AG04449 (cell line): Measurements from ENCODE around the gene QPRT.
"Not testable (repeated sequence)": the region's sequence is repeated elsewhere in the genome, so short reads cannot be mapped to it uniquely, and the experiment has no call there.

Experiments
- CTCF ChIA-PET: fragments of 350-600 bp; formaldehyde crosslinking; extraction: SDS; loops from one replicate; lab custom pipeline; 2021; ENCODE audit warnings: antibody characterized with exemption; lab: Yijun Ruan, JAX
- POLR2A ChIA-PET: fragments of 400-600, 350-600 bp; formaldehyde crosslinking; extraction: SDS; loops from one replicate; lab custom pipeline; 2020; ENCODE audit warnings: antibody characterized with exemption, inconsistent platforms; lab: Yijun Ruan, JAX
- DNase-seq: peaks from one replicate; pipeline ENCODE4 v3.0.0-alpha.2; 2010; ENCODE audit warnings: low read depth, low spot score
- H3K4me3 ChIP-seq: 2 replicates; pipeline ENCODE4 v1.5.1; 2011; ENCODE audit warnings: low read depth, mild to moderate bottlenecking, control low read depth, low read length
- TF ChIP-seq, protein P1 (sequence below): IDR thresholded peaks from one replicate; pipeline ENCODE4 v1.5.1; 2011; ENCODE audit warnings: mild to moderate bottlenecking, moderate library complexity, low read length, control low read depth, inconsistent platforms; ENCODE audit not compliant: insufficient read depth; ENCODE audit errors: missing control alignments

QPRT gene

DNA sequence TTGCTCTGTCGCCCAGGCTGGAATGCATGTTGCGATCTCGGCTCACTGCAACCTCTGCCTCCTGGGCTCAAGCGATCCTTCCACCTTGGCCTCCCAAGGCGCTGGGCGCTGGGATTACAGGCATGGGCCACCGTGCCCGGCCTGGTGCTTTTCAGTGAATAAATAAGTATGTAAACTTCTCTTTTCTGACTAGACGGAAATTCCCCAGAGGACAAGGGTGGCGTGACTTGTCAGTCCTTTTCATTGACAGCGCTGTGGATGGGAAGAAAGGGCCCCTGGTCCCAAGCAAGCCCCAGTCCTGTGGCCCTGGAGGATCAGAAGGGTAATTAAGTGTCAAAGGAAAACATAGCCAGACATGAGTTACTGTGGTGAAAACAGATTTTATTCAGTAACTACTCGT lies 25.5 kb upstream of the QPRT start:
- POLR2A ChIA-PET: no interaction called here
- TF ChIP-seq, protein P1, sequence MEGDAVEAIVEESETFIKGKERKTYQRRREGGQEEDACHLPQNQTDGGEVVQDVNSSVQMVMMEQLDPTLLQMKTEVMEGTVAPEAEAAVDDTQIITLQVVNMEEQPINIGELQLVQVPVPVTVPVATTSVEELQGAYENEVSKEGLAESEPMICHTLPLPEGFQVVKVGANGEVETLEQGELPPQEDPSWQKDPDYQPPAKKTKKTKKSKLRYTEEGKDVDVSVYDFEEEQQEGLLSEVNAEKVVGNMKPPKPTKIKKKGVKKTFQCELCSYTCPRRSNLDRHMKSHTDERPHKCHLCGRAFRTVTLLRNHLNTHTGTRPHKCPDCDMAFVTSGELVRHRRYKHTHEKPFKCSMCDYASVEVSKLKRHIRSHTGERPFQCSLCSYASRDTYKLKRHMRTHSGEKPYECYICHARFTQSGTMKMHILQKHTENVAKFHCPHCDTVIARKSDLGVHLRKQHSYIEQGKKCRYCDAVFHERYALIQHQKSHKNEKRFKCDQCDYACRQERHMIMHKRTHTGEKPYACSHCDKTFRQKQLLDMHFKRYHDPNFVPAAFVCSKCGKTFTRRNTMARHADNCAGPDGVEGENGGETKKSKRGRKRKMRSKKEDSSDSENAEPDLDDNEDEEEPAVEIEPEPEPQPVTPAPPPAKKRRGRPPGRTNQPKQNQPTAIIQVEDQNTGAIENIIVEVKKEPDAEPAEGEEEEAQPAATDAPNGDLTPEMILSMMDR: no peak
- DNase-seq: no peak
- no peak overlapping the region for H3K4me3 ChIP-seq
- CTCF ChIA-PET: interaction anchor here (0.6 kb wide), 1 partner anchor 21 kb away, joined by 4 read pairs; no protein-coding TSS in a partner anchor

- DNase-seq, CTCF ChIA-PET, POLR2A ChIA-PET, H3K4me3 ChIP-seq: not testable (repeated sequence)
Measured at GRCh38 chr16:29653890-29654289, 25.1 kb upstream of the QPRT start.

- no peak overlapping the region for H3K4me3 ChIP-seq
- DNase-seq: no peak
- TF ChIP-seq, protein P1: no peak
- ChIA-PET POLR2A (no interaction called here), CTCF (no interaction called here)
Measured at GRCh38 chr16:29656688-29657523, 22.1 kb upstream of the QPRT start.

- TF ChIP-seq, protein P1: no peak
- H3K4me3 ChIP-seq: no peak overlapping the region
- no peak for DNase-seq
- ChIA-PET POLR2A (no interaction called here), CTCF (no interaction called here)
Measured at GRCh38 chr16:29658705-29659104, 20.3 kb upstream of the QPRT start.

DNA sequence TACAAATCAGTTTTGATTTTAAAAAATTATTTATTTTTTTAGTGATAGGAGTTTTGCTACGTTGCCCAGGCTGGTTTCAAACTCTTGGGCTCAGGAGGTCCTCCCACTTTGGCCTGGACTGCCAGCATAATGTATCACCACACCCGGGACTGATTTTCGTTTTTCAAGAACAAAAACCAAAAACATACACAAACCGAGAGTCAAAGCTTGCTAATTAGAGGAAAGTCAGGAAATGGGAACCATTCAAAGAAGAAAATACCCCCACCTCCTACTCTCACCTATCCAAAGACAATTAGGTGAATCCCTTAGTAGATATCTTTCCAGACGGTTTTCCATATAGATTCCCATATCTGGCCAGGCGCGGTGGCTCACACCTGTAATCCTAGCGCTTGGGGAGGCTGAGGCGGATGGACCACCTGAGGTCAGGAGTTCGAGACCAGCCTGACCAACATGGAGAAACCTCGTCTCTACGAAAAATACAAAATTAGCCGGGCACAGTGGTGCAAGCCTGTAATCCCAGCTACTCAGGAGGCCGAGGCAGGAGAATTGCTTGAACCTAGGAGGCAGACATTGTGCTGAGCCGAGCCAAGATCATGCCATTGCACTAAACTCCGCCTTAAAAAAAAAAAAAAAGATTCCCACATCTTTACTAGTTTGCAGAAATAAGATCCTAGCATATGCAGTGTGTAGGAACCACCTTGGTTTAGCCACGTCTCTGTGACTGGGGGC lies 16.8 kb upstream of the QPRT start:
- ChIA-PET POLR2A (no interaction called here), CTCF (no interaction called here)
- H3K4me3 ChIP-seq: no peak overlapping the region
- no peak for DNase-seq
- TF ChIP-seq, protein P1: no peak

- TF ChIP-seq, protein P1: no peak
- no peak overlapping the region for H3K4me3 ChIP-seq
- DNase-seq: no peak
- ChIA-PET CTCF (no interaction called here), POLR2A (no interaction called here)
Measured at GRCh38 chr16:29662729-29663015, 16.3 kb upstream of the QPRT start.
